ENCODE measurements around the gene MRPS25. TPM values are rescaled to one million over a fixed set of nuclear protein-coding genes. Genes with fewer than 3 reads are reported as not detected.
A peak's percentile ranks its signal among the peaks of the same experiment; 100 is the strongest.

Gene MRPS25
- total and polyA plus RNA-seq, 9 of the 15 experiments (the other 6 are each of a cell fraction or from before 2014, with no cell fraction given), result 34.3 to 129 (median 78.2) TPM

GRCh38 chr3:15098503-15099363 lies 33.6 kb upstream of the MRPS25 start, which contains the start of gene RBSN (continued):
- no peak for TF ChIP-seq ZC3H4 (CRISPR knock-in tag; IDR thresholded peaks at IDR 0.05; ENCODE audit: borderline replicate concordance)
- 0 out of 2 replicates have a peak, but pooled peaks have one; percentile 36 for TF ChIP-seq ZNF280B (CRISPR knock-in tag; IDR thresholded peaks at IDR 0.05)
- TF ChIP-seq E2F1 (CRISPR knock-in tag; IDR thresholded peaks at IDR 0.05), result peak; percentile 99
- TF ChIP-seq EP400 (IDR thresholded peaks at IDR 0.05), result peak; percentile 96
- peak; percentile 54 for TF ChIP-seq CTCFL (IDR thresholded peaks at IDR 0.05; ENCODE audit: borderline replicate concordance, insufficient read depth, low read depth, low read length, poor library complexity, severe bottlenecking)
- peak; percentile 98 for TF ChIP-seq CXXC5 (CRISPR knock-in tag; IDR thresholded peaks at IDR 0.05)
- no peak for TF ChIP-seq ZNF398 (CRISPR knock-in tag; IDR thresholded peaks at IDR 0.05)
- TF ChIP-seq SIN3B (IDR thresholded peaks at IDR 0.05; ENCODE audit: low read depth), result peak; percentile 86
- peak; percentile 12; the same call in 1 of the 2 replicates for TF ChIP-seq OTX1 (CRISPR knock-in tag; IDR thresholded peaks at IDR 0.05)
- TF ChIP-seq CREM (IDR thresholded peaks at IDR 0.05; ENCODE audit: low read depth), result peak; percentile 96
- TF ChIP-seq TFAP4 (CRISPR knock-in tag; IDR thresholded peaks at IDR 0.05; ENCODE audit: borderline replicate concordance), result peak; percentile 96
- TF ChIP-seq PCBP1 (IDR thresholded peaks at IDR 0.05; ENCODE audit: low read depth, low read length, poor library complexity, severe bottlenecking), result peak; percentile 99
- no peak for TF ChIP-seq U2AF2 (optimal IDR thresholded peaks at IDR 0.05; ENCODE audit: low read depth, low read length)
- no peak for TF ChIP-seq GTF2E2 (tag; IDR thresholded peaks at IDR 0.05)
- TF ChIP-seq ZNF197 (CRISPR knock-in tag; IDR thresholded peaks at IDR 0.05; ENCODE audit: low read depth), result peak; percentile 82; the same call in 1 of the 2 replicates
- peak; percentile 78 for TF ChIP-seq ZBTB12 (CRISPR knock-in tag; IDR thresholded peaks at IDR 0.05)
- TF ChIP-seq RBM39 (optimal IDR thresholded peaks at IDR 0.05; ENCODE audit: low read depth, low read length), result peak; percentile 71

Data from K562 (cell line).